T-cell (primary cell): ENCODE results near the gene ERGIC1. TPM values are rescaled to one million over a fixed set of nuclear protein-coding genes. Genes with fewer than 3 reads are reported as not detected.

ENCODE experiments used
- ATAC-seq, 4 experiments: fragments of 200-7000 bp in 3 of 4; fragments of 150-1000 bp in 1 of 4; cut with Tn5 transposase; replicated peaks in 1 of 4; 1 replicate in 3 of 4; 2 replicates in 1 of 4; pipeline ENCODE4 v1.10.0; 2021; ENCODE audit warnings: moderate library complexity in 3 of 4, mild to moderate bottlenecking in 2 of 4, moderate number of reproducible peaks in 1 of 4
- CTCF ChIA-PET, 2 donors: fragments of 300-600 bp; sonication (Branson Sonifier 250); formaldehyde crosslinking; loops; one replicate each; lab custom pipeline; 2022; ENCODE audit warnings: antibody characterized with exemption in 2 of 2; lab: Charles Lee
- POLR2A ChIA-PET, 2 donors: fragments of 300-600 bp; sonication (Branson Sonifier 250); formaldehyde crosslinking; loops; one replicate each; lab custom pipeline; 2022; ENCODE audit warnings: antibody characterized with exemption in 2 of 2; lab: Charles Lee
- DNase-seq, 35 experiments: peaks; one replicate each; pipeline versions ENCODE4 v3.0.0 to v3.0.0-alpha.2; 2013 to 2023
- H3K27ac ChIP-seq: one replicate; pipeline ENCODE4 v1.5.1; 2013; ENCODE audit warnings: low read length
- H3K27me3 ChIP-seq, 2 experiments: replicated peaks in 1 of 2; 1 replicate in 1 of 2; 2 replicates in 1 of 2; pipeline versions ENCODE4 v1.6.1 to v1.7.0; 2013; ENCODE audit warnings: low read length in 1 of 2, mixed read lengths in 1 of 2; ENCODE audit not compliant: control insufficient read depth in 2 of 2, insufficient read depth in 2 of 2; ENCODE audit errors: extremely low read depth in 1 of 2
- H3K36me3 ChIP-seq, 2 donors: 1 replicate in 1 of 2; 2 replicates in 1 of 2; pipeline versions ENCODE4 v1.6.1 to v1.7.0; 2013; ENCODE audit warnings: low read length in 1 of 2; ENCODE audit not compliant: control insufficient read depth in 2 of 2, insufficient read depth in 1 of 2; ENCODE audit errors: extremely low read depth in 1 of 2
- H3K4me1 ChIP-seq, 2 experiments: 1 replicate in 1 of 2; 2 replicates in 1 of 2; pipeline versions ENCODE4 v1.6.1 to v1.7.0; 2013; ENCODE audit warnings: low read length in 2 of 2, mixed read lengths in 1 of 2; ENCODE audit not compliant: insufficient read depth in 2 of 2, control insufficient read depth in 1 of 2; ENCODE audit errors: extremely low read depth in 1 of 2
- H3K4me3 ChIP-seq, 2 donors: 1 replicate in 1 of 2; 2 replicates in 1 of 2; pipeline versions ENCODE4 v1.5.1 to v1.7.0; 2013; ENCODE audit warnings: mild to moderate bottlenecking in 2 of 2, low read length in 1 of 2, moderate library complexity in 1 of 2; ENCODE audit not compliant: control insufficient read depth in 1 of 2; ENCODE audit errors: extremely low read depth in 1 of 2
- H3K9me3 ChIP-seq: 2 replicates; pipeline ENCODE4 v1.7.0; 2013
- H3K27ac Mint-ChIP-seq, 2 donors: one replicate each; pipeline ENCODE4 v1.8.0; 2020 to 2021; ENCODE audit warnings: mild to moderate bottlenecking in 2 of 2, mixed read lengths in 2 of 2
- H3K27me3 Mint-ChIP-seq, 2 donors: one replicate each; pipeline ENCODE4 v1.8.0; 2021 to 2022; ENCODE audit warnings: mixed read lengths in 2 of 2
- H3K36me3 Mint-ChIP-seq: one replicate; pipeline ENCODE4 v1.8.0; 2021; ENCODE audit warnings: mixed read lengths
- H3K4me1 Mint-ChIP-seq, 3 donors: one replicate each; pipeline ENCODE4 v1.8.0; 2020 to 2022; ENCODE audit warnings: mixed read lengths in 3 of 3, mild to moderate bottlenecking in 1 of 3
- H3K4me3 Mint-ChIP-seq, 3 donors: one replicate each; pipeline ENCODE4 v1.8.0; 2020 to 2022; ENCODE audit warnings: mild to moderate bottlenecking in 3 of 3, mixed read lengths in 3 of 3, moderate library complexity in 3 of 3
- H3K9me3 Mint-ChIP-seq, 3 donors: one replicate each; pipeline ENCODE4 v1.8.0; 2020 to 2022; ENCODE audit warnings: mixed read lengths in 3 of 3
- whole genome bisulfite sequencing: methylation state at CpG from one replicate; pipeline ENCODE4 v1.1.5; 2013; ENCODE audit warnings: missing lambda C conversion rate; ENCODE audit not compliant: insufficient coverage; 5-methylcytosine and 5-hydroxymethylcytosine counted together
- total RNA-seq, 35 experiments: library from RNA in 6 of 35; stranded (reverse) in 6 of 35; fragments of 120-200 nt in 1 of 35; gene quantifications; one replicate each; pipeline versions ENCODE4 v1.2.1 to v1.2.4 and lab custom pipeline; 2013 to 2026

ERGIC1 gene
- total RNA-seq, 5 donors from 2014 or later (not counting 1 experiment from before 2014, with no cell fraction given): 45.5 to 67.7 (median 46.8) TPM

DNA sequence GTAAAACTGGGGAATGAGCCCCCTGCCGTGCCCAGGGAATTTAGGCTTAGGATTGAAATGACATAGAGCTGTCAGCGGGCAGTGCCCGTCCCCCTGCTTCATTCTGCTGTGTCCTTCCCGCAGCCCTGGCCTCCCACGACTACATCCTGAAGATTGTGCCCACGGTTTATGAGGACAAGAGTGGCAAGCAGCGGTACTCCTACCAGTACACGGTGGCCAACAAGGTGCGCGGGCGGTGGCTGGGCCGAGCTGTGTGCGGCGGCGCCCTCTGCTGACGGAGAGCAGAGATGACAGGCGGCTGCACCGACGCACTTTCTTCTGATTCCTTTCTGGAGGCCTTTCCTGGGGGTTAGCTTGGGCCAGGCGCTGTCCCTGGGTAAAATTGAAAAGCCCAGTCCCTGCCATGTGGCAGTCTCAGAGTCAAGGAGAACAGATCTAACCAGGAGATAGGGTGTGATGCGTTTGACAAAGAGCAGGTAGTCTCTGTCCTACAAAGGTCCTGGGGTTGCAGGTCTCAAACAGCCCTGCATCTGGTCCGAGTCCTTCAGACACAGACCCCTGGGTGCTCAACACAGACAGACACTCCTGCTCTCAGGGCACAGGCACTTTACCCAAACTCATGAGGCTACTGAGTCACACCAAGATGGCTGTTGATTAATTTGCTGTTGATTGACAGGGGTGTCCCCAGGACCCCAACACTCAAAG, 98.4 kb downstream of the ERGIC1 start:
- Mint-ChIP-seq H3K27me3 (no peaks in the 10 kb centered on the region), H3K4me1 (peaks cover 0 to 6% (median 6%) of the 10 kb centered on the region in 3 donors), H3K9me3 (no peaks in the 10 kb centered on the region), H3K36me3 (peaks cover 27% of the 10 kb centered on the region), H3K4me3 (no peak overlapping the region), H3K27ac (no peak overlapping the region)
- DNase-seq (peak; percentile 31 to 85 (median 71)), ATAC-seq (peak; percentile 92 to 97 (median 94))
- ChIA-PET POLR2A (interaction anchor here (0.6 to 0.7 kb wide), 2 partner anchors 230 to 942 kb away, joined by 3 to 11 read pairs; no protein-coding TSS in a partner anchor), CTCF (interaction anchor here (0.6 to 11.2 kb wide), 19 partner anchors 33 to 253 kb away, joined by 3 to 111 read pairs (median 5); partner anchors contain the start of gene DUSP1 (in 1 of the 2))
- 20% methylated on average over 21 of the region's 22 CpGs for WGBS
- H3K9me3 ChIP-seq: no peaks in the 10 kb centered on the region
- no peak overlapping the region for H3K27ac ChIP-seq
- H3K36me3 ChIP-seq: peaks cover 9 to 32% of the 10 kb centered on the region in 2 donors
- H3K27me3 ChIP-seq: no peaks in the 10 kb centered on the region
- peaks cover 0 to 6% of the 10 kb centered on the region in 2 experiments for H3K4me1 ChIP-seq
- no peak overlapping the region for H3K4me3 ChIP-seq

DNA sequence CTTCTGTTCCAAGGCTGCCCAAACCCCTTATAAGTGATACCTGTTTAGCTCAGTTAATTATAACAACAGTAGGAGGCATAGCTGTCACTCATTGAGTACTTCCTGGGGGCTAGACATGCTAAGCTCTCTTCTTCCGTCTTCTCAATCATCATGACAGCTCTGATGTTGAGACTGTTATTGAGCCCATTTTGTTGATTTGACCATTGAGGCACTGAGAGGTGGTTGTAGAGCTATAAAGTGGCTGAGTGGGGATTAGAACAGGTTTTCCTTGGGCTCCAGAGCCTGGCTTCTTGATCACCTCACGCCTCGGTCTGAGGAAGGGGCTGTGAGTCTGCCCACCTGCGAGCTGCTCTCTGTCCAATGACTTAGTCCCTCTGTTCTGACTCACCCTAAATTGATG, 99.2 kb downstream of the ERGIC1 start:
- no peak for DNase-seq
- CTCF ChIA-PET: interaction anchor here (0.6 to 11.2 kb wide), 16 partner anchors 9 to 238 kb away, joined by 3 to 111 read pairs (median 4); no protein-coding TSS in a partner anchor
- POLR2A ChIA-PET: interaction anchor here in 1 of 2 donors (0.5 kb wide), 1 partner anchor 471 kb away, joined by 5 read pairs; no protein-coding TSS in a partner anchor
- no peaks in the 10 kb centered on the region for H3K27me3 ChIP-seq
- H3K27ac ChIP-seq: no peak overlapping the region
- no peak overlapping the region for H3K4me3 ChIP-seq
- Mint-ChIP-seq H3K9me3 (no peaks in the 10 kb centered on the region), H3K4me1 (peaks cover 0 to 6% (median 6%) of the 10 kb centered on the region in 3 donors), H3K4me3 (no peak overlapping the region), H3K27ac (no peak overlapping the region), H3K27me3 (no peaks in the 10 kb centered on the region), H3K36me3 (peaks cover 23% of the 10 kb centered on the region)
- H3K9me3 ChIP-seq: no peaks in the 10 kb centered on the region
- ATAC-seq: no peak
- peaks cover 9 to 32% of the 10 kb centered on the region in 2 donors for H3K36me3 ChIP-seq
- H3K4me1 ChIP-seq: peaks cover 0 to 6% of the 10 kb centered on the region in 2 experiments
- 100% methylated on average over 3 of the region's 4 CpGs for WGBS

DNA sequence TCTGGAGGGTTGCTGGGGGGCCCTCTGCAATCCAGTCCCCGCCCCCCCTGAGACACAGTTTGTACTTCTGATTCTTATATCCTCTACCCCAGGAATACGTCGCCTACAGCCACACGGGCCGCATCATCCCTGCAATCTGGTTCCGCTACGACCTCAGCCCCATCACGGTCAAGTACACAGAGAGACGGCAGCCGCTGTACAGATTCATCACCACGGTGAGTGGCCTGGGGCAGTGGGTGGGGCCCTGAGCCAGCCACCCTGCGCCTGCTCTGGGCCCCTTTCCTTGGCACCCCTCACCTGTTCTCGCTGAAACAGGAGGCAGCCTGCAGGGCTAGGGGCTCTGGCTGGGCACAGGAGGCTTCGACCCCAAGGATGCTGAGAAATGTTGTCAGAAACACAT, 101.0 kb downstream of the ERGIC1 start:
- Mint-ChIP-seq H3K27ac (no peak overlapping the region), H3K9me3 (no peaks in the 10 kb centered on the region), H3K36me3 (peaks cover 23% of the 10 kb centered on the region), H3K27me3 (no peaks in the 10 kb centered on the region), H3K4me1 (peaks cover 0 to 6% (median 6%) of the 10 kb centered on the region in 3 donors), H3K4me3 (no peak overlapping the region)
- WGBS: 98% methylated on average over 11 of the region's 14 CpGs
- ATAC-seq (no peak), DNase-seq (no peak)
- no peaks in the 10 kb centered on the region for H3K27me3 ChIP-seq
- POLR2A ChIA-PET: no interaction called here
- peaks cover 9 to 41% of the 10 kb centered on the region in 2 donors for H3K36me3 ChIP-seq
- no peak overlapping the region for H3K4me3 ChIP-seq
- H3K4me1 ChIP-seq: peaks cover 0 to 6% of the 10 kb centered on the region in 2 experiments
- no peaks in the 10 kb centered on the region for H3K9me3 ChIP-seq
- CTCF ChIA-PET: interaction anchor here in 1 of 2 donors (11.2 kb wide), 1 partner anchor 222 kb away, joined by 111 read pairs; no protein-coding TSS in a partner anchor
- no peak overlapping the region for H3K27ac ChIP-seq

DNA sequence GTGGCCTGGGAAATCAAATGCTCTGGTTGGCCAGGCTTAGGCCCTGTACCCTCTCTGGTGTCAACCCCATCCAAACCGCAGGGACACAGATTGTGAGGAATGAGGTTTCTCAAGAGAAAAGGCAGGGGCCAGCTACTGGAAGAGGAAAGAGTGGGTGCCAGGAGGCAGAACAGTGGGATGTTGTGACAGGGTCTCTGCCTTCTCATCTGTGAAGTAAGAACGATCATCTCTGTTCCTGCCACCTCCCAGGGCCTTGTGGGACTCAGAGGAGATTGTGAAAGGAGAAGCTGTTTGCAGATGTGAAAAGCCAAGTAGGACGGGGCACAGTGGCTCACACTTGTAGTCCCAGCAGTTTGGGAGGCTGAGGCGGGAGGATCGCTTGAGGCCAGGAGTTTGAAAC, 102.3 kb downstream of the ERGIC1 start:
- DNase-seq (no peak), ATAC-seq (no peak)
- WGBS: 94% methylated on average over 4 of the region's 5 CpGs
- Histone ChIP-seq H3K36me3 (peaks cover 12 to 54% of the 10 kb centered on the region in 2 donors), H3K4me3 (no peak overlapping the region), H3K27ac (no peak overlapping the region), H3K4me1 (peaks cover 0 to 6% of the 10 kb centered on the region in 2 experiments), H3K9me3 (no peaks in the 10 kb centered on the region), H3K27me3 (no peaks in the 10 kb centered on the region)
- CTCF ChIA-PET: interaction anchor here in 1 of 2 donors (11.2 kb wide), 1 partner anchor 223 kb away, joined by 111 read pairs; no protein-coding TSS in a partner anchor
- POLR2A ChIA-PET: interaction anchor here in 1 of 2 donors (0.6 kb wide), 2 partner anchors 22 to 159 kb away, joined by 5 to 7 read pairs; no protein-coding TSS in a partner anchor
- Mint-ChIP-seq H3K36me3 (peaks cover 23% of the 10 kb centered on the region), H3K27me3 (no peaks in the 10 kb centered on the region), H3K27ac (no peak overlapping the region), H3K4me1 (peaks cover 0 to 6% (median 6%) of the 10 kb centered on the region in 3 donors), H3K4me3 (no peak overlapping the region), H3K9me3 (no peaks in the 10 kb centered on the region)

DNA sequence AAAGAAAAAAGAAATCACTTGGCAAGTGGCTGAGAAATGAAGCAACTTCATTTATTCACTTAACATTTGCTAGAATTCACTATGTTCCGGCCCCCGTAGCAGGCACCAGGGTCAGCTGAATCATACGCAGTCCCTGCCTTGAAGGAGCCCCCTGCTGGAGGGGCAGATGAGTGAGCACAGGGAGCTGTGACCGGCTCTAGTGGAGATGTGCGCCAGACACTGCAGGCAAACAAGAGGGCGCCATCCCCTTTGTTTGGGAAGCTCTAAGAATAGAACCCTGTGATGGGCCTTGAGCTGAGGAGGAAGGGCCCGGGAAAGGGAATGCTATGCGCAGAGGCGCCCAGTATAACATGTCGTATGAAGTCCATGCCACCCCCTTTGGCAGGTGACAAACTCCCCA, 105.0 kb downstream of the ERGIC1 start:
- Mint-ChIP-seq H3K27ac (no peak overlapping the region), H3K27me3 (no peaks in the 10 kb centered on the region), H3K9me3 (no peaks in the 10 kb centered on the region), H3K4me3 (no peak overlapping the region), H3K36me3 (peaks cover 20% of the 10 kb centered on the region), H3K4me1 (no peaks in the 10 kb centered on the region)
- Histone ChIP-seq H3K27me3 (no peaks in the 10 kb centered on the region), H3K36me3 (peaks cover 12 to 58% of the 10 kb centered on the region in 2 donors), H3K4me3 (no peak overlapping the region), H3K4me1 (no peaks in the 10 kb centered on the region), H3K9me3 (no peaks in the 10 kb centered on the region), H3K27ac (no peak overlapping the region)
- ChIA-PET CTCF (interaction anchor here in 1 of 2 donors (0.7 to 1.1 kb wide), 2 partner anchors 224 to 514 kb away, joined by 3 to 4 read pairs; no protein-coding TSS in a partner anchor), POLR2A (no interaction called here)
- 92% methylated on average over 9 of the region's 10 CpGs for WGBS
- DNase-seq (no peak), ATAC-seq (no peak)

DNA sequence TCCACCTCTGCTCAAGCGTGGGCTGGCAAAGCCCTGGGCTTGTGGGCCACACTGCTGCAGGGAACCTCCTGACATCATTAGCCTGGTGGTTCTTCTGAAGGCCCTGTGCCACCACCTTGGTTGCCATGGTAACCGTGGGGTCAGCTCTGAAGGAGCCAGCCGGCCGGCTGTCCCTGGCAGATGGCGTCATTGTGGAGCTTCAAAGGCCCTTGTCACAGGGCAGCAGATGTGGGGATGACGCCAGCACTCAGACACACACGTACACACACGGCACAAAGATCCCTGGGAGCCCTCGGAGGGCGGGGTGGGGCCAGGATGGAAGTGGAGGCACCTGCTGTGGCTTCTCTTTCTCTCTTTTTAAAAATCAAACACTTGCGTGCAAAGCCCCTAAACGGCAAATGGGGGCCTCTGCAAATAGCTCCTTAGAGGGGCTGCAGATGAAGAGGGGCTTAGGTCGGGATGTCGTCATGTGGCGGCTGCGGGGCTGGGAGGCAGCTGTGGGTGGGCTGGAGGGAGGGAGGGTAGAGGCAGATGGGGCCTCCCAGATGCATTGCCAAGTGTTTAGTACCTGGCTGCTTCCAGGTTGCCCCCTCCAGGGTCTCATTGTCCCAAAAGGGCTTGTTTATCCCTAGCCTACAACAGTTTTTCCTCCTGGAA, 105.7 kb downstream of the ERGIC1 start:
- peaks cover 8 to 56% of the 10 kb centered on the region in 2 donors for H3K36me3 ChIP-seq
- no peaks in the 10 kb centered on the region for H3K4me1 ChIP-seq
- no peaks in the 10 kb centered on the region for H3K27me3 ChIP-seq
- H3K27ac ChIP-seq: no peak overlapping the region
- Mint-ChIP-seq H3K27ac (no peak overlapping the region), H3K4me3 (no peak overlapping the region), H3K9me3 (no peaks in the 10 kb centered on the region), H3K36me3 (peaks cover 20% of the 10 kb centered on the region), H3K4me1 (no peaks in the 10 kb centered on the region), H3K27me3 (no peaks in the 10 kb centered on the region)
- ChIA-PET POLR2A (no interaction called here), CTCF (interaction anchor here (0.6 to 1.6 kb wide), 3 partner anchors 187 to 514 kb away, joined by 3 to 5 read pairs (median 4); no protein-coding TSS in a partner anchor)
- no peak for ATAC-seq
- H3K4me3 ChIP-seq: no peak overlapping the region
- WGBS: 91% methylated on average over 12 of the region's 16 CpGs
- no peaks in the 10 kb centered on the region for H3K9me3 ChIP-seq
- no peak for DNase-seq
